H1 (cell line): ENCODE results near the gene HOXB6. TPM values are rescaled to one million over a fixed set of nuclear protein-coding genes. Genes with fewer than 3 reads are reported as not detected.

Experiments
- CBX8 ChIP-seq: fragments of 300-800, 300-1000 bp; sonication (generic); IDR thresholded peaks from 2 replicates; pipeline ENCODE4 v1.7.1; 2016; ENCODE audit warnings: low read depth, low read length, borderline replicate concordance
- EGR1 ChIP-seq: IDR thresholded peaks from 2 replicates; pipeline ENCODE4 v1.6.1; 2011; ENCODE audit warnings: low read depth, low read length, borderline replicate concordance
- EZH2 ChIP-seq: fragments of 200-600 bp; sonication (generic); IDR thresholded peaks from 2 replicates; pipeline ENCODE4 v1.7.1; 2012; ENCODE audit warnings: low read depth, mild to moderate bottlenecking, moderate library complexity, low read length, inconsistent platforms; ENCODE audit not compliant: severe bottlenecking
- GABPA ChIP-seq: IDR thresholded peaks from 2 replicates; pipeline ENCODE4 v1.6.1; 2011; ENCODE audit warnings: mild to moderate bottlenecking, low read length, moderate library complexity, borderline replicate concordance; ENCODE audit not compliant: insufficient read depth
- polyA plus RNA-seq, 7 experiments: library from polyadenylated mRNA; depleted of rRNA in 3 of 7; stranded (reverse) in 5 of 7; unstranded in 2 of 7; fragments of >200 nt in 5 of 7; fragments of 200-250 nt in 2 of 7; gene quantifications; 1 replicate in 5 of 7; 2 replicates in 1 of 7; 4 replicates in 1 of 7; pipeline versions ENCODE4 v1.2.1 to v1.2.3, GENCODE V29; 2011 to 2013; ENCODE audit warnings: missing spikeins in 2 of 7, mixed read lengths in 2 of 7
- total RNA-seq: library from RNA; stranded (reverse); fragmentation: NEBNext Ultra II Directional; extraction: Animal tissue kit (Norgen Biotek cat#: 25700); gene quantifications from 2 replicates; pipeline ENCODE4 v1.2.1, GENCODE V29; 2021

The HOXB6 gene
- total and polyA plus RNA-seq, 2 of the 8 experiments (the other 6 are each of a cell fraction or from before 2014, with no cell fraction given) = not detected

DNA sequence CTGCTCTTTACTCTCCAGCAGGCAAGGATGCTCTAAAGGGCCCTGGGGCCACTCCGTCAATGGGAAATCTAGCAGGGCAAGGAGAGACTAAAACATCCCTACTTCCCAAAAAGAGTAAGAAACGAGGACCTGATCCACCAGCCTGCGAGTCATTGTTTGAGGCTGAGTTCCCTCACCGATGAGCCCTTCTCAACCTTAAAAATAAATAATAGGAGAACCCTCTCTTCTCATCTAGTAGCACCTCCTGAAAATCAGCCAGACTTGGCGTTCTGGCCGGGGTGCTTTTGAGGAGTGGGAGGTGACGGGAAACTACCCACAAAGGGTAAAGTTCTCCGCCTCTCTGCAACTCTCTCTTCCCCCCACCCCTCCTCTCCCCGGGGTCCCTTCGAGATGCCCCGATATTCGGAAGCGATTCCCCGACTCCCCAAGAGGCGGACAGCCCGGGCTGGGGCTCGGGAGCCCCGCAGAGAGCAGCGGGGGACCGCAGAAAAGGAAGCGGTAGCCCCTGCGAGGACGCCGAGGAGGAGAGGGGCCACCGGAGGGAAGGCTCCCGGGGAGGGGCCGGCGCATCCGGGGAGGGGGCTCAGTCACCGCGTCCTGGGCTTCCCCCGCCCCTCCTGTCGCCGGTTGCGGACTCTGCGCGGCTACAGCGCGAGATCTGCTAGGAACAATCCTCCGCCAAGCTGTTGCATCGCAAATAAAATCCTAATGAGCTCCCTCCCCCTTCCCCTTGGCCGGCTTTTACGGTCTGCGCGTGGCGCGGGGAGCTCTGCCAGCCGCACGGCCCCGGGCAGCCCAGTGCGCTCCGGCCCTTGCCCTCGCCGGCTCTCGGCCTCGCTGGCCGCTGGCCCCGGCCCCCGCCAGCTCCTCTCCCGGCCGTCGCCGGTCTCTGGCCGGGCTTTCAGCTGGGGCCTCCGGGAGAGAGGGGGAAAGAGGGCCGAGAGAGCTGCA lies 20.0 kb upstream of the HOXB6 start (continued):
- TF ChIP-seq GABPA (peak; percentile 74; the same call in 1 of the 2 replicates), EGR1 (peak; percentile 82; the same call in 1 of the 2 replicates), CBX8 (0 out of 2 replicates have a peak, but pooled peaks have one; percentile 64), EZH2 (peak; percentile 96)
- TF ChIP-seq, all 59 proteins: peak for 10
